Effector memory CD8-positive, alpha-beta T cell (primary cell): ENCODE results near the gene CCT8L2.
"Not testable (repeated sequence)": the region's sequence is repeated elsewhere in the genome, so short reads cannot be mapped to it uniquely, and the experiment has no call there.

ENCODE experiments used
- ATAC-seq: fragments of 150-1000 bp; cut with Tn5 transposase; replicated peaks from 2 replicates; pipeline ENCODE4 v1.10.0; 2021; ENCODE audit warnings: mild to moderate bottlenecking, moderate library complexity
- DNase-seq, 3 experiments: peaks; one replicate each; pipeline ENCODE4 v3.0.0; 2021
- H3K27ac Mint-ChIP-seq, 2 donors: one replicate each; pipeline ENCODE4 v1.8.0; 2022; ENCODE audit warnings: mild to moderate bottlenecking in 2 of 2, mixed read lengths in 2 of 2, moderate library complexity in 2 of 2
- H3K27me3 Mint-ChIP-seq, 2 donors: one replicate each; pipeline ENCODE4 v1.8.0; 2022; ENCODE audit warnings: mixed read lengths in 2 of 2
- H3K36me3 Mint-ChIP-seq: one replicate; pipeline ENCODE4 v1.8.0; 2022; ENCODE audit warnings: mild to moderate bottlenecking, moderate library complexity, mixed read lengths; ENCODE audit not compliant: insufficient read depth
- H3K4me1 Mint-ChIP-seq, 2 donors: one replicate each; pipeline ENCODE4 v1.8.0; 2022; ENCODE audit warnings: low read depth in 2 of 2, mixed read lengths in 2 of 2
- H3K4me3 Mint-ChIP-seq, 2 donors: one replicate each; pipeline ENCODE4 v1.8.0; 2022; ENCODE audit warnings: mild to moderate bottlenecking in 2 of 2, mixed read lengths in 2 of 2, moderate library complexity in 2 of 2
- H3K9me3 Mint-ChIP-seq, 2 donors: one replicate each; pipeline ENCODE4 v1.8.0; 2022; ENCODE audit warnings: mixed read lengths in 2 of 2

CCT8L2 gene

DNA sequence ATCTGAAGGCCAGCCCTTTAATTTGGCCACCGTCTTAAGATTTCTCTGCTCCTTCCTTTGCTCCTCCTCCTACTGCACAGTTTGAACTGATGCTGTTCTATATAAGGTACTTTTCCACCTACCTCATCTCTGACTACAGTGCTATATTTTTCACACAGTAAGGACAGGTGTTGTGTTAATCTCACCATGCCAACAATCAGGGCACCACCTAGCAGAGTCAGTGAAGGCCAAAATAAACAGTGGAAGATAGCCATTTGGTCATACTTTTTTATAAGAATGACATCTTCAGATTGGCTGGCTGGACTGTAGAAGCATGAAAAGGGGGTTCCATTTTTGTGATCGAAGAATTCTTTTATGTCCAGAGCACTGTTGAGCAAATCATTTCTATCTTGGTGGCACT, 11.7 kb downstream of the CCT8L2 start:
- not testable (repeated sequence) for DNase-seq, H3K27me3 Mint-ChIP-seq, H3K9me3 Mint-ChIP-seq, H3K4me3 Mint-ChIP-seq, H3K36me3 Mint-ChIP-seq, H3K4me1 Mint-ChIP-seq, H3K27ac Mint-ChIP-seq, ATAC-seq

GRCh38 chr22:16569240-16569834, 23.3 kb downstream of the CCT8L2 start:
- not testable (repeated sequence) for H3K27me3 Mint-ChIP-seq, H3K4me1 Mint-ChIP-seq, H3K36me3 Mint-ChIP-seq, H3K27ac Mint-ChIP-seq, H3K4me3 Mint-ChIP-seq, DNase-seq, ATAC-seq, H3K9me3 Mint-ChIP-seq

- Mint-ChIP-seq H3K9me3 (no peaks in the 10 kb centered on the region), H3K27me3 (no peaks in the 10 kb centered on the region), H3K4me1 (no peaks in the 10 kb centered on the region), H3K4me3 (no peak overlapping the region), H3K27ac (no peak overlapping the region), H3K36me3 (no peaks in the 10 kb centered on the region)
- DNase-seq (no peak), ATAC-seq (no peak)
Measured at GRCh38 chr22:16568425-16568758, 24.2 kb downstream of the CCT8L2 start.

GRCh38 chr22:16567617-16568424, 24.8 kb downstream of the CCT8L2 start:
- not testable (repeated sequence) for ATAC-seq, H3K36me3 Mint-ChIP-seq

DNA sequence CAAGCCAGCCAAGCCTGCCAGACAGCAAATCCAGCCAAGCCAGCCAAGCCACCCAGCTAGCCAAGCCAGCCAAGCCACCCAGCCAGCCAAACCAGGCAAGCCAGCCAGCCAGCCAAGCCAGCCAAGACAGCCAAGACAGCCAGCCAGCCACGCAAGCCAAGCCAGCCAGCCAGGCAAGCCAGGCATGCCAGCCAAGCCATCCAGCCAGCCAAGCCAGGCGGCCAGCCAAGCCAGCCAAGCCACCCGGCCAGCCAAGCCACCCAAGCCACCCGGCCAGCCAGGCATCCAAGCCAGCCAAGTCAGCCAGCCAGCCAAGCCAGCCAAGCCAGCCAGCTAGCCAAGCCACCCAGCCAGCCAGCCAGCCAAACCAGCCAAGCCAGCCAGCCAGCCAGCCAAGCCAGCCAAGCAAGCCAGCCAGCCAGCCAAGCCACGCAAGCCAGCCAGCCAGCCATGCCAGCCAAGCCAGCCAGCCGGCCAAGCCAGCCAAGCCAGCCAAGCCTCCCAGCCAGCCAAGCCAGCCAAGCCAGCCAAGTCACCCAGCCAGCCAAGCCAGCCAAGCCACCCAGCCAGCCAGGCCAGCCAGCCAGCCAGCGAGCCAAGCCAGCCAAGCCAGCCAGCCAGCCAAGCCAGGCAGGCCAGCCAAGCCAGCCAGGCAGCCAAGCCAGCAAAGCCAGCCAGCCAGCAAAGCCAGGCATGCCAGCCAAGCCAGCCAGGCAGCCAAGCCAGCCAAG, 26.0 kb downstream of the CCT8L2 start:
- H3K9me3 Mint-ChIP-seq, H3K27me3 Mint-ChIP-seq, H3K4me3 Mint-ChIP-seq, ATAC-seq, H3K4me1 Mint-ChIP-seq, H3K27ac Mint-ChIP-seq, DNase-seq, H3K36me3 Mint-ChIP-seq: not testable (repeated sequence)

More at GRCh38 chr22:16567617-16568424, 24.8 kb downstream of the CCT8L2 start:
- H3K9me3 Mint-ChIP-seq, DNase-seq, H3K27me3 Mint-ChIP-seq, H3K27ac Mint-ChIP-seq, H3K4me1 Mint-ChIP-seq, H3K4me3 Mint-ChIP-seq: not testable (repeated sequence)

DNA sequence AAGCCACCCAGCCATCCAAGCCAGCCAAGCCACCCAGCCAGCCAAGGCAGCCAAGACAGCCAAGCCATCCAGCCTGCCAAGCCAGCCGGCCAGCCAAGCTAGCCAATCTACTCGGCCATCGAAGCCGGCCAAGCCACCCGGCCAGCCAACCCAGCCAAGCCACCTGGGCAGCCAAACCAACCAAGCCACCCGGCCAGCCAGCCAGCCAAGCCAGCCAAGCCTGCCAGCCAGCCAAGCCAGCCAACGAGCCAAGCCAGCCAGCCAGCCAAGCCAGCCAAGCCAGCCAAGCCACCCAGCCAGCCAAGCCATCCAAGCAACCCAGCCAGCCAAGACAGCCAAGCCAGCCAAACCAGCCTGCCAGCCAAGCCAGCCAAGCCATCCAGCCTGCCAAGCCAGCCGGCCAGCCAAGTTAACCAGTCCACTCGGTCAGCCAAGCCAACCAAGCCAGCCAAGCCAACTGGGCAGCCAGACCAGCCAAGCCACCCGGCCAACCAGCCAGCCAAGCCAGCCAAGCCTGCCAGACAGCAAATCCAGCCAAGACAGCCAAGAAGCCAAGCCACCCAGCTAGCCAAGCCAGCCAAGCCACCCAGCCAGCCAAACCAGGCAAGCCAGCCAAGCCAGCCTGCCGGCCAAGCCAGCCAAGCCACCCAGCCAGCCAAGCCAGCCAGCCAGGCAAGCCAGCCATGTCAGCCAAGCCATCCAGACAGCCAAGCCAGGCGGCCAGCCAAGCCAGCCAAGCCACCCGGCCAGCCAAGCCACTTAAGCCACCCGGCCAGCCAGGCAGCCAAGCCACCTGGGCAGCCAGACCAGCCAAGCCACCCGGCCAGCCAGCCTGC, 26.8 kb downstream of the CCT8L2 start:
- DNase-seq, H3K4me1 Mint-ChIP-seq, H3K4me3 Mint-ChIP-seq, H3K27me3 Mint-ChIP-seq, H3K9me3 Mint-ChIP-seq, ATAC-seq, H3K36me3 Mint-ChIP-seq, H3K27ac Mint-ChIP-seq: not testable (repeated sequence)

DNA sequence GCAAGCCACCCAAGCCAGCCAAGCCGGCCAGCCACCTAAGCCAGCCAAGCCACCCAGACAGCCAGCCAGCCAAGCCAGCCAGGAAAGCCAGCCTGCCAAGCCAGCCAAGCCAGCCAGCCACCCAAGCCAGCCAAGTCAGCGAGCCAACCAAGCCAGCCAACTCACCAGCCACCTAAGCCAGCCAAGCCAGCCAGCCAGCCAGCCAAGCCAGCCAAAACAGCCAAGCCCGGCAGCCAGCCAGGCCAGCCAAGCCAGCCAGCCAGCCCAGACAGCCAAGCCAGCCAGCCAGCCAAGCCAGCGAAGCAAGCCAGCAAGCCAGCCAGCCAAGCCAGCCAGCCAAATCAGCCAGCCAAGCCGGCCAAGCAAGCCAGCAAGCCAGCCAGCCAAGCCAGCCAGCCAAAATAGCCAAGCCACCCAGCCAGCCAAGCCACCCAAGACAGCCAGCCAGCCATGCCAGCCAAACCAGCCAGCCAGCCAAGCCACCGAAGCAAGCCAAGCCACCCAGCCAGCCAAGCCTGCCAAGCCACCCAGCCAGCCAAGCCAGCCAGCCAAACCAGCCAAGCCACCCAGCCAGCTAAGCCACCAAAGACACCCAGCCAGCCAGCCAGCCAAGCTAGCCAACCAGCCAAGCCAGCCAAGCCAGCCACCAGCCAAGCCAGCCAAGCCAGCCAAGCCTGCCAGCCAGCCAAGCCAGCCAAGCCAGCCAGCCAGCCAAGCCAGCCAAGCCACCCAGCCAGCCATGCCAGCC, 27.6 kb downstream of the CCT8L2 start:
- not testable (repeated sequence) for H3K27me3 Mint-ChIP-seq, DNase-seq, H3K27ac Mint-ChIP-seq, H3K4me3 Mint-ChIP-seq, H3K9me3 Mint-ChIP-seq, H3K36me3 Mint-ChIP-seq, H3K4me1 Mint-ChIP-seq, ATAC-seq

GRCh38 chr22:16563555-16564520, 28.8 kb downstream of the CCT8L2 start:
- H3K4me1 Mint-ChIP-seq = no peaks in the 10 kb centered on the region
- DNase-seq = no peak
- no peaks in the 10 kb centered on the region for H3K27me3 Mint-ChIP-seq
- no peaks in the 10 kb centered on the region for H3K36me3 Mint-ChIP-seq
- no peak overlapping the region for H3K4me3 Mint-ChIP-seq
- H3K27ac Mint-ChIP-seq = no peak overlapping the region
- ATAC-seq = no peak
- no peaks in the 10 kb centered on the region for H3K9me3 Mint-ChIP-seq

- no peaks in the 10 kb centered on the region for H3K27me3 Mint-ChIP-seq
- ATAC-seq (no peak), DNase-seq (no peak)
- no peak overlapping the region for H3K27ac Mint-ChIP-seq
- peaks cover 0 to 1% of the 10 kb centered on the region in 2 donors for H3K9me3 Mint-ChIP-seq
- no peak overlapping the region for H3K4me3 Mint-ChIP-seq
- no peaks in the 10 kb centered on the region for H3K4me1 Mint-ChIP-seq
- H3K36me3 Mint-ChIP-seq = no peaks in the 10 kb centered on the region
Measured at GRCh38 chr22:16562711-16563554, 29.7 kb downstream of the CCT8L2 start.

DNA sequence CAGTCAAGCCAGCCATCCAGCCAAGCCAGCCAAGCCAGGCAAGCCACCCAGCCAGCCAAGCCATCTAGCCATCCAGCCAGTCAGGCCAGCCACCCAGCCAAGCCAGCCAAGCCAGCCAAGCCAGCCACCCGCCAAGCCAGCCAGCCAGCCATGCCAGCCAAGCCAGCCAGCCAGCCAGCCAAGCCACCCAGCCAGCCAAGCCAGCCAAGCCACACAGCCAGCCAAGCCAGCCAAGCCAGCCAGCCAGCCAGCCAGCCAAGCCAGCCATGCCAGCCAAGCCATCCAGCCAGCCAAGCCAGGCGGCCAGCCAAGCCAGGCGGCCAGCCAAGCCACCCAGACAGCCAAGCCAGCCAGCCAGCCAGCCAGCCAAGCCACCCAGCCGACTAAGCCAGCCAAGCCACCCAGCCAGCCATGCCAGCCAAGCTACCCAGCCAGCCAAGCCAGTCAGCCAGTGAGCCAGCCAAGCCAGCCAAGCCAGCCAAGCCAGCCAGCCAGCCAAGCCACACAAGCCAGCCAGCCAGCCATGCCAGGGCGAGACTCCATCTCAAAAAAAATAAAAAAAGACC, 31.4 kb downstream of the CCT8L2 start:
- not testable (repeated sequence) for H3K27ac Mint-ChIP-seq, H3K9me3 Mint-ChIP-seq, H3K36me3 Mint-ChIP-seq, DNase-seq, ATAC-seq, H3K27me3 Mint-ChIP-seq, H3K4me1 Mint-ChIP-seq, H3K4me3 Mint-ChIP-seq

DNA sequence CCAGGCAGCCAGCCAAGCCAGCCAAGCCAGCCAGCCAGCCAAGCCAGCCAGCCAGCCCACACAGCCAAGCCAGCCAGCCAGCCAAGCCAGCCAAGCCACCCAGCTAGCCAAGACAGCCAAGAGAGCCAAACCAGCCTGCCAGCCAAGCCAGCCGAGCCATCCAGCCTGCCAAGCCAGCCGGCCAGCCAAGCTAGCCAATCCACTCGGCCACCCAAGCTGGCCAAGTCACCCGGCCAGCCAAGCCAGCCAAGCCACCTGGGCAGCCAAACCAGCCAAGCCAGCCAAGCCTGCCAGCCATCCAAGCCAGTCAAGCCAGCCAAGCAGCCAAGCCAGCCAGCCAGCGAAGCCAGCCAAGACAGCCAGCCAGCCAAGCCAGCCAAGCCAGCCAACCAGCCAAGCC, 32.0 kb downstream of the CCT8L2 start:
- H3K27me3 Mint-ChIP-seq, H3K9me3 Mint-ChIP-seq, H3K36me3 Mint-ChIP-seq, H3K4me3 Mint-ChIP-seq, DNase-seq, H3K4me1 Mint-ChIP-seq, H3K27ac Mint-ChIP-seq, ATAC-seq: not testable (repeated sequence)
